Loucy (cell line): ENCODE measurements around the gene CYSLTR2.

Experiments used
- H2AFZ ChIP-seq: fragments of 200-600 bp; sonication (generic); 2 replicates; pipeline ENCODE4 v1.6.0; 2016; ENCODE audit warnings: antibody characterized with exemption, mild to moderate bottlenecking, low read length, moderate library complexity
- H3F3A ChIP-seq: fragments of 200-600 bp; 2 replicates; pipeline ENCODE4 v1.6.0; 2016; ENCODE audit warnings: antibody characterized with exemption, low read depth, mild to moderate bottlenecking
- H3K27me3 ChIP-seq: fragments of 200-600 bp; sonication (generic); 2 replicates; pipeline ENCODE4 v1.6.1; 2014; ENCODE audit warnings: low read length, mild to moderate bottlenecking; ENCODE audit not compliant: insufficient read depth, poor library complexity, severe bottlenecking
- H3K36me3 ChIP-seq: fragments of 200-600 bp; sonication (generic); 2 replicates; pipeline ENCODE4 v1.6.1; 2016; ENCODE audit warnings: low read length; ENCODE audit not compliant: insufficient read depth
- H3K4me1 ChIP-seq: fragments of 200-600 bp; sonication (generic); 2 replicates; pipeline ENCODE4 v1.5.1; 2014; ENCODE audit warnings: low read length, mild to moderate bottlenecking; ENCODE audit not compliant: insufficient read depth, poor library complexity, severe bottlenecking
- H3K4me2 ChIP-seq: fragments of 200-600 bp; sonication (generic); 2 replicates; pipeline ENCODE4 v1.6.0; 2014; ENCODE audit warnings: antibody characterized with exemption, low read length, low read depth, mild to moderate bottlenecking; ENCODE audit not compliant: poor library complexity, severe bottlenecking
- H3K4me3 ChIP-seq: fragments of 200-600 bp; sonication (generic); 2 replicates; pipeline ENCODE4 v1.5.1; 2014; ENCODE audit warnings: low read length, mild to moderate bottlenecking, mixed read lengths; ENCODE audit not compliant: poor library complexity, severe bottlenecking
- H3K79me2 ChIP-seq: fragments of 200-600 bp; sonication (generic); 2 replicates; pipeline ENCODE4 v1.6.1; 2014; ENCODE audit warnings: low read length; ENCODE audit not compliant: insufficient read depth
- H3K9ac ChIP-seq: fragments of 200-600 bp; sonication (generic); 2 replicates; pipeline ENCODE4 v1.6.0; 2014; ENCODE audit warnings: mild to moderate bottlenecking, low read depth, low read length, moderate library complexity; ENCODE audit not compliant: poor library complexity, severe bottlenecking
- H3K9me2 ChIP-seq: fragments of 200-600 bp; sonication (generic); replicated peaks from 2 replicates; pipeline ENCODE4 v1.6.1; 2016; ENCODE audit warnings: low read depth, low read length, mixed read lengths
- H3K9me3 ChIP-seq: fragments of 200-600 bp; sonication (generic); 2 replicates; pipeline ENCODE4 v1.6.1; 2014; ENCODE audit warnings: mild to moderate bottlenecking, antibody characterized with exemption, low read length, low read depth; ENCODE audit not compliant: insufficient read depth
- H4K20me1 ChIP-seq: fragments of 200-600 bp; sonication (generic); 2 replicates; pipeline ENCODE4 v1.6.0; 2014; ENCODE audit warnings: antibody characterized with exemption, low read length, mild to moderate bottlenecking; ENCODE audit not compliant: insufficient read depth, poor library complexity, severe bottlenecking
- CTCF ChIP-seq: fragments of 200-600 bp; sonication (generic); conservative IDR thresholded peaks from 2 replicates; pipeline ENCODE4 v1.5.1; 2014; ENCODE audit warnings: mild to moderate bottlenecking, antibody characterized with exemption, low read length
- EZH2phosphoT487 ChIP-seq: fragments of 200-600 bp; IDR thresholded peaks from 2 replicates; pipeline ENCODE4 v1.6.1; 2018; ENCODE audit warnings: antibody characterized with exemption, mild to moderate bottlenecking, moderate library complexity, borderline replicate concordance

Gene CYSLTR2

GRCh38 chr13:48644141-48644540 lies 9.6 kb upstream of the CYSLTR2 start:
- Histone ChIP-seq H3K4me1 (no peaks in the 10 kb centered on the region), H2AFZ (no peak overlapping the region), H3F3A (no peaks in the 10 kb centered on the region), H3K27me3 (no peaks in the 10 kb centered on the region), H3K4me2 (no peak overlapping the region), H4K20me1 (no peaks in the 10 kb centered on the region), H3K4me3 (no peak overlapping the region), H3K9me2 (no peaks in the 10 kb centered on the region), H3K79me2 (no peaks in the 10 kb centered on the region), H3K36me3 (no peaks in the 10 kb centered on the region), H3K9ac (no peak overlapping the region), H3K9me3 (no peaks in the 10 kb centered on the region)
- TF ChIP-seq CTCF: no peak

- Histone ChIP-seq H3K9ac (no peak overlapping the region), H3K4me2 (no peak overlapping the region), H3K4me1 (no peaks in the 10 kb centered on the region), H3K27me3 (no peaks in the 10 kb centered on the region), H2AFZ (no peak overlapping the region), H3K9me3 (no peaks in the 10 kb centered on the region), H3K4me3 (no peak overlapping the region), H3K9me2 (no peaks in the 10 kb centered on the region), H3K79me2 (no peaks in the 10 kb centered on the region), H3F3A (no peaks in the 10 kb centered on the region), H3K36me3 (no peaks in the 10 kb centered on the region), H4K20me1 (no peaks in the 10 kb centered on the region)
- TF ChIP-seq EZH2phosphoT487: no peak
- no peak for TF ChIP-seq CTCF
Measured at GRCh38 chr13:48644951-48645350, 8.8 kb upstream of the CYSLTR2 start.

- no peaks in the 10 kb centered on the region for H3F3A ChIP-seq
- H3K4me1 ChIP-seq: no peaks in the 10 kb centered on the region
- H3K9me3 ChIP-seq: no peaks in the 10 kb centered on the region
- H3K9ac ChIP-seq: no peak overlapping the region
- H3K36me3 ChIP-seq: no peaks in the 10 kb centered on the region
- TF ChIP-seq CTCF: no peak
- TF ChIP-seq EZH2phosphoT487: no peak
- no peak overlapping the region for H2AFZ ChIP-seq
- H3K4me3 ChIP-seq: no peak overlapping the region
- no peaks in the 10 kb centered on the region for H3K79me2 ChIP-seq
- H3K4me2 ChIP-seq: no peak overlapping the region
- no peaks in the 10 kb centered on the region for H3K9me2 ChIP-seq
- H4K20me1 ChIP-seq: no peaks in the 10 kb centered on the region
- H3K27me3 ChIP-seq: no peaks in the 10 kb centered on the region
Measured at GRCh38 chr13:48645845-48646244, 7.9 kb upstream of the CYSLTR2 start.
